ENCODE data around the gene KRTAP12-3. TPM values are rescaled to one million over a fixed set of nuclear protein-coding genes. Genes with fewer than 3 reads are reported as not detected.

The KRTAP12-3 gene
- polyA plus RNA-seq, 1 experiment: not detected

DNA sequence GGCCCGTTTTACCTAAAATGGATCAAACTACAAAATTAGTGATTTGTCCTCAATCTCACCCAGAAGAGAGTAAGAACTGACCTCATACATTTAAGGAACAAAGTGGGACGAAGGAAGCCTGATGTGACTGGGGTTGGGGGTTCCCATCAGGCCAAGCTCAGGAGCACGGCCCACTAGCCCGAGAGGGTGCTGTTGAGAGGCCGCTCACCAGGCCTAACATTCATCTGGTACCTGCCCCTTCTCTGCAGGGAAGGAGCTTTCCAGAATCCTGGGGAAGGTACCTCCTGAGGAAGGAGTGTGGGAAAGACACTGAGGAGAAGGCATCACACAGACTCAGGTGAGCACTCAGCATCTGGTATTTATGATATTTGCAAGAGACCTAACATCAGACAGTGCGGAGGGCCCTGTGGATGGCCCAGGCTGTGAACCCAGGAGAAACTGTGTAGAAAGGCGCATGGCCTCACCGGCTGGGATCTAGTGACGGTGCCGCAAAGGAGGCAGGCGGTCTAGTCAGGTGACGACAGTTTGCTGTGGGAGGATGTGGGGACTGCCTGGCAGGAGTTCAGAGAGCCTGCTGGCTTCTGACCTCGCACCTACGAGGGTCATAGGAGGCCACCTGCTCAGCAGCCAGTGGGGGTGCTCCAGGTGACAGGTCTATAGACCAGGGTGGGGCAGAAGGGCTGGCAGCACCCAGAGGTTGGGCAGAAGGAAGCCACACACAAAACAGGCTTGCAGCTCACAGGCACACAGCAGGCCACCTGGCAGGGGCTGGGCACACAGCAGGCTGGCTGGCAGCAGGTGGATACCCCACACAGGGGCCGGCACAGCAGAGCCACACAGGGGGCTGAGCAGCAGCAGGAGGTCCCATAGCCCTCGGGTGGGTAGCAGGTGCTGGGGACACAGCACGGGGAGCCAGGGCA lies 3.8 kb upstream of the KRTAP12-3 start:
- POLR2A ChIA-PET: no interaction called here

GRCh38 chr21:44654576-44655175 lies 3.1 kb upstream of the KRTAP12-3 start, which contains the start of gene KRTAP12-4:
Gene KRTAP12-4, minus strand, starts transcription at chr21:44654659. Its CDS starts 45 bp downstream, at chr21:44654614.
- Histone ChIP-seq H3K9me3 (ENCODE audit: control insufficient read depth, insufficient read depth, low read length) (peaks cover 30% of the 10 kb centered on the region), H3K27me3 (ENCODE audit: control insufficient read depth, insufficient read depth, low read length) (no peaks in the 10 kb centered on the region), H3K27ac (ENCODE audit: low read depth, low read length) (no peak within 1 kb of the TSS), H3K4me3 (ENCODE audit: low read depth, low read length) (no peak within 1 kb of the TSS)
- DNase-seq (ENCODE audit: low read depth, low spot score): no peak
- POLR2A ChIA-PET: no interaction called here
- CTCF ChIA-PET: no interaction called here
- no peak for TF ChIP-seq CTCF (IDR thresholded peaks at IDR 0.05; ENCODE audit: low read depth, low read length)

More for the DNA sequence above, 3.8 kb upstream of the KRTAP12-3 start:
- no peak for DNase-seq (ENCODE audit: low read depth, low spot score)
- no peak for TF ChIP-seq CTCF (IDR thresholded peaks at IDR 0.05; ENCODE audit: low read depth, low read length)
- H3K27ac ChIP-seq (ENCODE audit: low read depth, low read length): no peak overlapping the region
- CTCF ChIA-PET: no interaction called here
- H3K27me3 ChIP-seq (ENCODE audit: control insufficient read depth, insufficient read depth, low read length): no peaks in the 10 kb centered on the region
- peaks cover 38% of the 10 kb centered on the region for H3K9me3 ChIP-seq (ENCODE audit: control insufficient read depth, insufficient read depth, low read length)
- H3K4me3 ChIP-seq (ENCODE audit: low read depth, low read length): no peak overlapping the region

GRCh38 chr21:44656868-44657267 lies 864 bp upstream of the KRTAP12-3 start:
- TF ChIP-seq CTCF (IDR thresholded peaks at IDR 0.05; ENCODE audit: low read depth, low read length): no peak
- DNase-seq (ENCODE audit: low read depth, low spot score): no peak
- peaks cover 16% of the 10 kb centered on the region; the same call in 1 of the 2 replicates for H3K9me3 ChIP-seq (ENCODE audit: control insufficient read depth, insufficient read depth, low read length)
- no peak overlapping the region for H3K27ac ChIP-seq (ENCODE audit: low read depth, low read length)
- H3K27me3 ChIP-seq (ENCODE audit: control insufficient read depth, insufficient read depth, low read length): no peaks in the 10 kb centered on the region
- ChIA-PET CTCF (no interaction called here), POLR2A (no interaction called here)
- H3K4me3 ChIP-seq (ENCODE audit: low read depth, low read length): no peak overlapping the region

DNA sequence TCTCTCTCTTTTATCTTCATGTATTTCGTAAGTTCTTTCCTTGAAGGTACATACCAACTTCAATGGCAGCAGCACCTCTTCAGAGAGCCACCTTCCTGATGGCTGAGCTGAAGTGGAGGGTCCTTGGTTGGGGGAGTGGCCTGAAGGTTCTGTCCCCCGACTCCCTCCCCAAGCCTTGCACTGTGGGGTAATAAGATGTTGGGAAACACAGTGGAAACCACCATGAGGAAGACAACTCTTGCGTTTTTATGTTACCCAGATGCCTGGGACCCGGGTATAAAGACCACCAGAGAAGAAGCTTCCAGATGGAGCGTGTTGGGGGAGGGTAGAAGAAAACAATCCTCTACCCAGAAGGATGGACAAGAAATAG lies 794 bp downstream of the KRTAP12-3 start:
- no peak for DNase-seq (ENCODE audit: low read depth, low spot score)
- no peak overlapping the region for H3K27ac ChIP-seq (ENCODE audit: low read depth, low read length)
- CTCF ChIA-PET: no interaction called here
- H3K9me3 ChIP-seq (ENCODE audit: control insufficient read depth, insufficient read depth, low read length): peaks cover 14% of the 10 kb centered on the region; the same call in 1 of the 2 replicates
- POLR2A ChIA-PET: no interaction called here
- no peaks in the 10 kb centered on the region for H3K27me3 ChIP-seq (ENCODE audit: control insufficient read depth, insufficient read depth, low read length)
- no peak overlapping the region for H3K4me3 ChIP-seq (ENCODE audit: low read depth, low read length)
- TF ChIP-seq CTCF (IDR thresholded peaks at IDR 0.05; ENCODE audit: low read depth, low read length): no peak
